Hematopoietic multipotent progenitor cell treated with erythropoietin and hydrocortisone succinate and interleukin-3 and kit ligand, for 4 days (in vitro differentiated cells): Measurements from ENCODE around the gene FMO5.
"Not testable (repeated sequence)": the region's sequence is repeated elsewhere in the genome, so short reads cannot be mapped to it uniquely, and the experiment has no call there.

Experiments
- DNase-seq: peaks from one replicate; pipeline ENCODE4 v3.0.0-alpha.2; 2015

Gene FMO5

GRCh38 chr1:147225193-147225730 lies at the start of gene FMO5:
TSS of gene FMO5 (minus strand) at chr1:147225339. CDS start at chr1:147225029, 310 bp downstream.
- DNase-seq = peak; percentile 88

GRCh38 chr1:147273409-147274336 lies 48.5 kb upstream of the FMO5 start:
- DNase-seq = peak; percentile 87

GRCh38 chr1:147272042-147272441 lies 46.9 kb upstream of the FMO5 start:
- no peak for DNase-seq

- DNase-seq = no peak
These were observed 45.6 kb upstream of the FMO5 start for GRCh38 chr1:147270721-147271120.

- DNase-seq = no peak
These were observed 42.6 kb upstream of the FMO5 start for GRCh38 chr1:147267711-147268110.

GRCh38 chr1:147266381-147266780 lies 41.2 kb upstream of the FMO5 start:
- DNase-seq = no peak

GRCh38 chr1:147264158-147264768 lies 39.1 kb upstream of the FMO5 start:
- no peak for DNase-seq

- no peak for DNase-seq
These were observed 35.8 kb upstream of the FMO5 start for GRCh38 chr1:147260956-147261355.

GRCh38 chr1:147252540-147252939 lies 27.4 kb upstream of the FMO5 start:
- no peak for DNase-seq

GRCh38 chr1:147247656-147248238 lies 22.6 kb upstream of the FMO5 start:
- DNase-seq = no peak

GRCh38 chr1:147246910-147247655 lies 21.9 kb upstream of the FMO5 start:
- peak; percentile 57 for DNase-seq

GRCh38 chr1:147246044-147246690 lies 21.0 kb upstream of the FMO5 start:
- peak; percentile 29 for DNase-seq

GRCh38 chr1:147245586-147246021 lies 20.5 kb upstream of the FMO5 start:
- peak; percentile 70 for DNase-seq

- peak; percentile 27 for DNase-seq
These were observed 20.0 kb upstream of the FMO5 start for GRCh38 chr1:147245129-147245528.

- no peak for DNase-seq
These were observed 18.7 kb upstream of the FMO5 start for GRCh38 chr1:147243841-147244240.

GRCh38 chr1:147243228-147243685 lies 18.1 kb upstream of the FMO5 start:
- peak; percentile 70 for DNase-seq

GRCh38 chr1:147242449-147243227 lies 17.5 kb upstream of the FMO5 start, which contains the start of gene CHD1L:
TSS of gene CHD1L (plus strand) at chr1:147242684. CDS start at chr1:147242704, 20 bp downstream.
- peak; percentile 98 for DNase-seq

- peak; percentile 41 for DNase-seq
These were observed 16.9 kb upstream of the FMO5 start for GRCh38 chr1:147241934-147242448.

GRCh38 chr1:147240131-147240721 lies 15.1 kb upstream of the FMO5 start:
- not testable (repeated sequence) for DNase-seq
